Nephron progenitor cell (in vitro differentiated cells): ENCODE results near the gene CDYL.

Experiments used
- DNase-seq: peaks from one replicate; pipeline ENCODE4 v3.0.0; 2021
- H3K27ac Mint-ChIP-seq: 2 replicates; pipeline ENCODE4 v1.8.0; 2021; ENCODE audit warnings: mild to moderate bottlenecking, moderate library complexity, mixed read lengths
- H3K27me3 Mint-ChIP-seq: 2 replicates; pipeline ENCODE4 v1.8.0; 2021; ENCODE audit warnings: mild to moderate bottlenecking, low read depth, mixed read lengths; ENCODE audit not compliant: poor library complexity
- H3K36me3 Mint-ChIP-seq: 2 replicates; pipeline ENCODE4 v1.8.0; 2021; ENCODE audit warnings: low read depth, mixed read lengths
- H3K4me1 Mint-ChIP-seq: 2 replicates; pipeline ENCODE4 v1.8.0; 2021; ENCODE audit warnings: mixed read lengths
- H3K4me3 Mint-ChIP-seq: 2 replicates; pipeline ENCODE4 v1.8.0; 2021; ENCODE audit warnings: mild to moderate bottlenecking, moderate library complexity, mixed read lengths
- H3K9me3 Mint-ChIP-seq: 2 replicates; pipeline ENCODE4 v1.8.0; 2021; ENCODE audit warnings: mild to moderate bottlenecking, moderate library complexity, mixed read lengths
- TF ChIP-seq, protein P1 (sequence below): fragments of 200-600 bp; sonication (generic); IDR thresholded peaks from 2 replicates; pipeline ENCODE4 v1.5.0; 2021; ENCODE audit warnings: antibody characterized with exemption

Gene CDYL

DNA sequence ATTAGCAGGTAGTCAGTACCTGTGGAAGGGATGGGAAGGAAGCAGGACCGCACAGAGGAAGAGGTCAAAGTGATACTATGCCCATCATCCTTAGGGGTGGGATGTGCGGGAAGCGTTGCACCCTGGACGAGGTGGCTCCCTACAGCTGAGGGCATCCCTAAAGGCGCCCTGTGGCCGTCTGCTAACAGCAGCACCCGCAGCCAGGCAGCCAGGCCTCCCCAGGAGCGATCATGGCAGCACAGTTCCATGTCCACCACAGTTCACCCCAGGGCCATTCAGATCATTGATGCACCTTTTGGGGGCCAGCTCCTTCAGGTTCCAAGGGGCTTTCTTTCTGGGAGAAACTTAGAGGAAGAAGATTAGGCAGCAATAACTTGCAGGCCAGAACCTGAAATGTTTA lies 168.1 kb downstream of the CDYL start:
- no peak overlapping the region for H3K27ac Mint-ChIP-seq
- no peak overlapping the region for H3K4me3 Mint-ChIP-seq
- peaks cover 43% of the 10 kb centered on the region for H3K36me3 Mint-ChIP-seq
- TF ChIP-seq, protein P1, sequence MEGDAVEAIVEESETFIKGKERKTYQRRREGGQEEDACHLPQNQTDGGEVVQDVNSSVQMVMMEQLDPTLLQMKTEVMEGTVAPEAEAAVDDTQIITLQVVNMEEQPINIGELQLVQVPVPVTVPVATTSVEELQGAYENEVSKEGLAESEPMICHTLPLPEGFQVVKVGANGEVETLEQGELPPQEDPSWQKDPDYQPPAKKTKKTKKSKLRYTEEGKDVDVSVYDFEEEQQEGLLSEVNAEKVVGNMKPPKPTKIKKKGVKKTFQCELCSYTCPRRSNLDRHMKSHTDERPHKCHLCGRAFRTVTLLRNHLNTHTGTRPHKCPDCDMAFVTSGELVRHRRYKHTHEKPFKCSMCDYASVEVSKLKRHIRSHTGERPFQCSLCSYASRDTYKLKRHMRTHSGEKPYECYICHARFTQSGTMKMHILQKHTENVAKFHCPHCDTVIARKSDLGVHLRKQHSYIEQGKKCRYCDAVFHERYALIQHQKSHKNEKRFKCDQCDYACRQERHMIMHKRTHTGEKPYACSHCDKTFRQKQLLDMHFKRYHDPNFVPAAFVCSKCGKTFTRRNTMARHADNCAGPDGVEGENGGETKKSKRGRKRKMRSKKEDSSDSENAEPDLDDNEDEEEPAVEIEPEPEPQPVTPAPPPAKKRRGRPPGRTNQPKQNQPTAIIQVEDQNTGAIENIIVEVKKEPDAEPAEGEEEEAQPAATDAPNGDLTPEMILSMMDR, result no peak
- no peaks in the 10 kb centered on the region for H3K9me3 Mint-ChIP-seq
- H3K27me3 Mint-ChIP-seq, result no peaks in the 10 kb centered on the region
- peaks cover 53% of the 10 kb centered on the region for H3K4me1 Mint-ChIP-seq
- DNase-seq, result no peak

DNA sequence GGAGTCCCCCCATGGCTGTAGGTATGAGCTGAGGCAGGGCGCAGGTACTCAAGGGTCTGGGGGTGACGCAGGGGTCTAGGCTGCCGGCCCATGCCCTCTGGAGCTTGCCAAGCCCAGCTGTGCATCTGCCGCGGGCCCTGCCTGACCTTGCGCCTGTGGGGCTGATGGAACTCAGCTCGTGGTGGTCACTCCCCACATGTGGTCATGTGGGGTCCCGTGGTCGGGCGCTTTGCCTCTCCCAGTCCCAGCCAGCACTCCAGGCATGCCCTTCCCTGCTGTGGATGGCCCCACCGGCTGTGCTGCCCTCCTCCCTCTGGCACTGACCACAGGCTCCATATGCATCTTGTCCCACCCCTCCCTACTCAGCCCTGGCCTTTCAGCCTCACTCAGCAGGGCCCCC lies 170.3 kb downstream of the CDYL start:
- DNase-seq, result no peak
- Mint-ChIP-seq H3K9me3 (no peaks in the 10 kb centered on the region), H3K4me3 (no peak overlapping the region), H3K4me1 (peaks cover 42% of the 10 kb centered on the region), H3K27me3 (no peaks in the 10 kb centered on the region), H3K27ac (no peak overlapping the region), H3K36me3 (peaks cover 58% of the 10 kb centered on the region)
- TF ChIP-seq, protein P1, result no peak

DNA sequence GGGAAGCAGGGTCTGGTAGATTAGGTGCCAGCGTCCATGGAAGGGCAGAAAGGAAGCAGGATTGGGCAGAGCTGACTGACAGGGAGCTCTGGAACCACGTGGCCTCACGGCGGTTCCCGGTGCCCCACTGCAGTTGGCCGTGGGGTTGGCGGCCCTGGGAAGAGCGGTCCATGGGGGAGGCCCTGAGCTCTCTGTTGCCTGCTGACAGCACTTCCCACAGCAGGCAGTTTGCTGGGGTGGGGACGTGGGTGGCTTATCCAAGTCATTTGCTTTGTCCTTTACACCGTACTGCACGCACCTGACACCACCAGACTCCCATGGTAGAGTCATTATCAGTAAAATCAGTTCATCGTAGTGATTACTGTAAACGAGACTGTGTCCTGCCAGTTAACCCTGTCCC lies 171.5 kb downstream of the CDYL start:
- Mint-ChIP-seq H3K27ac (peak overlapping the region; percentile 75), H3K36me3 (peaks cover 70% of the 10 kb centered on the region)

DNA sequence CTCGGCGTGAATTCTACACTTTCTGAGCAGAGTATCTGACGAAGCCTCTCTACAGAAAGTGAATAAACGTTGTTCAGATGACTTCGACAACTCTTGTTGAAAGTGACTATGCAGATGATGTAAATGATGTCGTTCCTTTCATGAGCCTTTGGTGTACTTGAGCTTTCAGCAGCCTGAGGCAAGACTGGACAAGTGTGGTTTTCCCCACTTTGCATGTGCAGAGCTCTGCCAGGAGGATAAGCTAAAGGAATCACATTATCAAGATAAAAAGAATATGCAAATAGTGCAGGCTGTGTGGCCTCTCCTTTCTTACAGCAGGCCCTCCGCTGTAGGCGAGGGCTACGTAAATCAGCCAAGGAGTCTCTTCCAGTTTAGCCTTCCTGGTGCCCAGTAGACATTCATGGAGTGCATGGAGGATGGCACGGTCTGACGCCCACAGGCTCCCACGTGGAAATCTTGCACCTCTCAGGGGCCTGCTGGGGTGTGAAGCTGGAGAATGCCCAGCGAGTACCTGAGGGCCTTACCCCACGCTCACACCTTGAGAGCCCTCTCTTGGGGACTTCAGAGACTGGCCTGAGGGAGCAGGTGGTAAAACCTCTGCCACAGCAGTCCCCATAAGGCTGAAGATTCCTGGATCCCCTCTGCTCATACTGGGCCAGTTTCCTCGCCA lies 172.7 kb downstream of the CDYL start:
- peaks cover 25% of the 10 kb centered on the region for H3K4me1 Mint-ChIP-seq
- peak overlapping the region; percentile 55 for H3K27ac Mint-ChIP-seq
- H3K36me3 Mint-ChIP-seq, result peaks cover 71% of the 10 kb centered on the region
- TF ChIP-seq, protein P1, result no peak
- no peaks in the 10 kb centered on the region for H3K27me3 Mint-ChIP-seq
- H3K4me3 Mint-ChIP-seq, result no peak overlapping the region
- DNase-seq, result no peak
- H3K9me3 Mint-ChIP-seq, result no peaks in the 10 kb centered on the region

More for the DNA sequence above, 171.5 kb downstream of the CDYL start:
- DNase-seq, result no peak
- TF ChIP-seq, protein P1, result no peak
- H3K9me3 Mint-ChIP-seq, result no peaks in the 10 kb centered on the region
- H3K27me3 Mint-ChIP-seq, result no peaks in the 10 kb centered on the region
- H3K4me1 Mint-ChIP-seq, result peaks cover 30% of the 10 kb centered on the region
- H3K4me3 Mint-ChIP-seq, result no peak overlapping the region

DNA sequence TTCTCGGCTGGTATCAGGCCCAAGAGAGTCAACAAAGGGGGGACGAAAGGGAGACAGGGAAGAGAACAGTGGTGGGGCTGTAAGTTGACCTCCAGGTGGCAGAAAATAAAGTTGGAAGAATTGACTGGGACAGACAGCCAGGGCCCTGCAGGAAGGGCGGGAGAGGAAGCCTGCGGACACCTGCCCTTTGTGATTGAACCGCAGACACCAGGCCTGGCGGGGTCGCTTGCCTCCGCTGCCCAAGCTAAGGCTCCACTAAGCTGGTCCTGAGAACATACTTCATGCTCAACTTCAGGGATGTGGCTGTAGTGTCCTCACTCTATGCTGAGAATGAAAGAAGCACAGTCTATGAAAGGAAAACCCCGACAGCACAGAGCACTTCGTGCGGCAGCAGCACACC lies 173.9 kb downstream of the CDYL start:
- Mint-ChIP-seq H3K27me3 (no peaks in the 10 kb centered on the region), H3K36me3 (peaks cover 71% of the 10 kb centered on the region), H3K9me3 (no peaks in the 10 kb centered on the region), H3K4me1 (peaks cover 25% of the 10 kb centered on the region), H3K27ac (peak overlapping the region; percentile 55), H3K4me3 (no peak overlapping the region)
- no peak for DNase-seq
- TF ChIP-seq, protein P1, result no peak
